Cardiac muscle cell (in vitro differentiated cells and primary cell): ENCODE measurements around the gene RAPGEF3. TPM values are rescaled to one million over a fixed set of nuclear protein-coding genes. Genes with fewer than 3 reads are reported as not detected.

Source experiments
- DNase-seq, 2 donors: peaks; one replicate each; pipeline versions ENCODE4 v3.0.0 to v3.0.0-alpha.2; 2010 to 2017; ENCODE audit warnings: low read depth in 1 of 2, low spot score in 1 of 2
- H3K27ac ChIP-seq: fragments of 200-600 bp; sonication (generic); 2 replicates; pipeline ENCODE4 v1.5.1; 2016
- H3K27me3 ChIP-seq: fragments of 200-600 bp; sonication (generic); 2 replicates; pipeline ENCODE4 v1.6.0; 2016; ENCODE audit warnings: control low read depth
- H3K36me3 ChIP-seq: fragments of 200-600 bp; sonication (generic); 2 replicates; pipeline ENCODE4 v1.5.1; 2016; ENCODE audit warnings: control low read depth
- H3K4me1 ChIP-seq: fragments of 200-600 bp; sonication (generic); 2 replicates; pipeline ENCODE4 v1.8.1; 2017; ENCODE audit warnings: low read depth, mild to moderate bottlenecking, mixed run types
- H3K4me3 ChIP-seq: fragments of 200-600 bp; sonication (generic); 2 replicates; pipeline ENCODE4 v1.5.1; 2016; ENCODE audit warnings: mild to moderate bottlenecking
- H3K9me3 ChIP-seq: fragments of 200-600 bp; sonication (generic); 2 replicates; pipeline ENCODE4 v1.5.1; 2017; ENCODE audit warnings: low read depth, mild to moderate bottlenecking, control low read depth
- CTCF ChIP-seq: IDR thresholded peaks from 2 replicates; pipeline ENCODE4 v1.5.1; 2012; ENCODE audit warnings: low read depth, mild to moderate bottlenecking, low read length
- polyA plus RNA-seq: library from polyadenylated mRNA; unstranded; fragments of >200 nt; fragmentation: Nextera tagmentation; extraction: Ambion mirVana; gene quantifications from 2 replicates; pipeline ENCODE4 v1.2.1, GENCODE V29; 2016
- total RNA-seq: library from RNA; depleted of rRNA; stranded (reverse); fragments of >200 nt; gene quantifications from 2 replicates; pipeline ENCODE4 v1.2.3, GENCODE V29; 2016

Gene RAPGEF3
- total and polyA plus RNA-seq, 2 experiments from 2014 or later: 3.3 to 8.8 TPM

GRCh38 chr12:47777151-47777550 is 18.5 kb upstream of the RAPGEF3 start:
- no peak overlapping the region for H3K4me3 ChIP-seq
- no peak overlapping the region for H3K27ac ChIP-seq
- DNase-seq: no peak
- H3K36me3 ChIP-seq: no peaks in the 10 kb centered on the region
- no peaks in the 10 kb centered on the region for H3K27me3 ChIP-seq
- no peaks in the 10 kb centered on the region for H3K9me3 ChIP-seq
- H3K4me1 ChIP-seq: no peaks in the 10 kb centered on the region
- no peak for TF ChIP-seq CTCF

- TF ChIP-seq CTCF: no peak
- Histone ChIP-seq H3K27me3 (no peaks in the 10 kb centered on the region), H3K4me1 (no peaks in the 10 kb centered on the region), H3K36me3 (no peaks in the 10 kb centered on the region), H3K27ac (no peak overlapping the region), H3K4me3 (no peak overlapping the region), H3K9me3 (no peaks in the 10 kb centered on the region)
- peak in 1 of 2 donors; percentile 69 for DNase-seq
These were observed 17.9 kb upstream of the RAPGEF3 start for GRCh38 chr12:47776471-47777143.

GRCh38 chr12:47775100-47775911 is 16.6 kb upstream of the RAPGEF3 start:
- Histone ChIP-seq H3K4me3 (no peak overlapping the region), H3K36me3 (no peaks in the 10 kb centered on the region), H3K27me3 (no peaks in the 10 kb centered on the region), H3K27ac (no peak overlapping the region), H3K9me3 (no peaks in the 10 kb centered on the region), H3K4me1 (no peaks in the 10 kb centered on the region)
- DNase-seq: peak in 1 of 2 donors; percentile 73
- TF ChIP-seq CTCF: peak; percentile 13

- Histone ChIP-seq H3K27me3 (no peaks in the 10 kb centered on the region), H3K36me3 (no peaks in the 10 kb centered on the region), H3K4me1 (no peaks in the 10 kb centered on the region), H3K4me3 (no peak overlapping the region), H3K9me3 (no peaks in the 10 kb centered on the region), H3K27ac (no peak overlapping the region)
- no peak for DNase-seq
- no peak for TF ChIP-seq CTCF
These were observed 16.0 kb upstream of the RAPGEF3 start for GRCh38 chr12:47774663-47775062.

- H3K27me3 ChIP-seq: no peaks in the 10 kb centered on the region
- H3K27ac ChIP-seq: no peak overlapping the region
- H3K9me3 ChIP-seq: no peaks in the 10 kb centered on the region
- DNase-seq: no peak
- TF ChIP-seq CTCF: peak; percentile 0
- H3K36me3 ChIP-seq: no peaks in the 10 kb centered on the region
- peaks cover under 1% of the 10 kb centered on the region for H3K4me1 ChIP-seq
- H3K4me3 ChIP-seq: peak overlapping the region; percentile 98
These were observed 15.3 kb upstream of the RAPGEF3 start for GRCh38 chr12:47773858-47774580.
